Stimulated activated CD8-positive, alpha-beta memory T cell treated with anti-CD3 and anti-CD28 coated beads, Interleukin-12 subunit alpha, Interleukin-12 subunit beta, amount 100 ng/mL, for 24 hours (primary cell): ENCODE results near the gene OR5A2.
"Not testable (repeated sequence)": the region's sequence is repeated elsewhere in the genome, so short reads cannot be mapped to it uniquely, and the experiment has no call there.

Experiments
- DNase-seq: peaks from one replicate; pipeline ENCODE4 v3.0.0-alpha.2; 2020; ENCODE audit errors: extremely low read depth

OR5A2 gene

GRCh38 chr11:59380263-59381059 lies 45.8 kb downstream of the OR5A2 start:
- DNase-seq = no peak

GRCh38 chr11:59372324-59372723 lies 53.9 kb downstream of the OR5A2 start:
- DNase-seq = not testable (repeated sequence)

GRCh38 chr11:59368238-59369022 lies 57.8 kb downstream of the OR5A2 start:
- no peak for DNase-seq
